Measurements from ENCODE around the gene SUN2. TPM values are rescaled to one million over a fixed set of nuclear protein-coding genes. Genes with fewer than 3 reads are reported as not detected.

The SUN2 gene
- total and polyA plus RNA-seq, 2 of the 8 experiments (the other 6 are each of a cell fraction or from before 2014, with no cell fraction given), result 5.1 to 10.5 TPM

DNA sequence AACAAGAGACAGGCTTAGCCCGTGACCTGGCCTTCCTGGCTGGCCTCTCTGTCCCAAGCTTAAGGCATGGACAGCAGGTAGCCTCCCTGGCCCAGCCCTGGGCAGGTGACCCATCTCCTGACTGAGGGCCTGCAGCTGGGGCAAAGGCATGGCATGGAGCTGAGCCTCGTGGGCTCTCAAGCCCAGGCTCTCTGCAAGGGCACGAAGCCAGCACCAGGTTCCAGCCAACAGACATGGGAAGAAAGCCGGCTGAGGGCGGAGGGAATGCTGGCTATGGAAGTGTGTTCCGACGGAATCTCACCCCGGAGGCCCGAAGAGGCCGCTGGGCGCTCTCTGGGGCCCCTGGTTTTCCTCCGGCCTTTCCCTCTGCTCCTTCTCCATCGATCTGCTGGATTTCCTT is 25.2 kb upstream of the SUN2 start:
- DNase-seq (ENCODE audit: low read depth in 1 of 2, low spot score in 2 of 2) (no peak), FAIRE-seq (no peak)
- Histone ChIP-seq H3K56ac (replicated peaks; ENCODE audit: insufficient read length, low read depth, low read length) (no peak overlapping the region), H3K4me3 (ENCODE audit: extremely low read depth in 1 of 4, insufficient read depth in 2 of 4, low read depth in 3 of 4, low read length in 4 of 4) (no peak overlapping the region), H2BK120ac (replicated peaks; ENCODE audit: low read depth, low read length) (no peak overlapping the region), H4K8ac (ENCODE audit: extremely low read depth, insufficient read depth, low read length) (no peak overlapping the region; the same call in 1 of the 2 replicates), H2AFZ (ENCODE audit: low read length) (no peak overlapping the region), H3K4me1 (replicated peaks in 1 of 4; ENCODE audit: control insufficient read depth in 3 of 4, insufficient read depth in 4 of 4, low read length in 3 of 4) (peaks cover 0 to 4% (median 1%) of the 10 kb centered on the region in 4 experiments; a peak in 2 of 7 replicates), H3K14ac (ENCODE audit: insufficient read length) (no peak overlapping the region), H3K27me3 (replicated peaks in 1 of 4; ENCODE audit: control insufficient read depth in 3 of 4, extremely low read depth in 1 of 4, insufficient read depth in 3 of 4, low read length in 3 of 4) (no peaks in the 10 kb centered on the region), H3K27ac (ENCODE audit: low read depth, low read length) (no peak overlapping the region), H3K4ac (replicated peaks; ENCODE audit: insufficient read length, low read depth, low read length) (no peak overlapping the region), H3K9ac (replicated peaks in 1 of 4; ENCODE audit: extremely low read depth in 1 of 4, low read depth in 3 of 4, low read length in 3 of 4) (no peak overlapping the region), H2BK20ac (ENCODE audit: low read length) (no peak overlapping the region), H3K23me2 (ENCODE audit: low read depth, low read length) (no peaks in the 10 kb centered on the region), H3K79me1 (ENCODE audit: low read depth, low read length) (peaks cover 2% of the 10 kb centered on the region; the same call in 1 of the 2 replicates), H3K4me2 (ENCODE audit: insufficient read depth in 1 of 2, low read depth in 2 of 2, low read length in 2 of 2) (no peak overlapping the region), H3K79me2 (ENCODE audit: control insufficient read depth in 1 of 2, insufficient read depth in 2 of 2, low read length in 2 of 2) (no peaks in the 10 kb centered on the region), H4K5ac (ENCODE audit: insufficient read length, low read depth, low read length) (no peak overlapping the region), H4K20me1 (replicated peaks in 1 of 2; ENCODE audit: control insufficient read depth in 1 of 2, insufficient read depth in 2 of 2, low read length in 2 of 2) (no peaks in the 10 kb centered on the region), H3K36me3 (ENCODE audit: control insufficient read depth in 2 of 4, insufficient read depth in 4 of 4, low read length in 3 of 4) (no peaks in the 10 kb centered on the region), H2BK12ac (ENCODE audit: low read depth, low read length) (no peak overlapping the region), H2AK5ac (ENCODE audit: low read depth, low read length) (no peak overlapping the region), H2BK5ac (ENCODE audit: low read depth, low read length) (no peak overlapping the region), H3K23ac (ENCODE audit: insufficient read length) (no peak overlapping the region), H2BK15ac (ENCODE audit: low read length) (no peak overlapping the region), H4K91ac (replicated peaks; ENCODE audit: insufficient read length, low read length) (no peak overlapping the region), H3K18ac (ENCODE audit: extremely low read depth, low read length) (no peak overlapping the region), H3K9me3 (ENCODE audit: insufficient read depth in 2 of 2, low read depth in 1 of 2, low read length in 1 of 2) (no peaks in the 10 kb centered on the region)
- no peak for TF ChIP-seq CEBPB (IDR thresholded peaks at IDR 0.05; ENCODE audit: low read depth, low read length)
- POLR2A ChIA-PET (ENCODE audit: partially characterized antibody), result no interaction called here
- CTCF ChIA-PET (ENCODE audit: partially characterized antibody), result interaction anchor here (0.6 to 6.9 kb wide), 2 partner anchors 13 to 146 kb away, joined by 3 to 75 read pairs; no protein-coding TSS in a partner anchor
- 91% methylated on average over 13 of the region's 13 CpGs; no CpG with 5 or more reads in 1 of the 2 experiments for WGBS, 2 experiments (ENCODE audit: extremely low coverage in 1 of 2, insufficient coverage in 1 of 2, insufficient read length in 1 of 2, insufficient replicate concordance in 2 of 2, low coverage in 1 of 2, low lambda C conversion rate in 2 of 2, missing lambda C conversion rate in 1 of 2)
